DOHH2 (cell line): ENCODE measurements around the gene ZNF774.

Source experiments
- CTCF ChIP-seq: fragments of 200-600 bp; sonication (generic); IDR thresholded peaks from one replicate; pipeline ENCODE4 v1.5.1; 2014; ENCODE audit warnings: antibody characterized with exemption, mild to moderate bottlenecking, low read depth, low read length; ENCODE audit not compliant: poor library complexity, severe bottlenecking
- EZH2phosphoT487 ChIP-seq: fragments of 200-600 bp; sonication (generic); IDR thresholded peaks from 2 replicates; pipeline ENCODE4 v1.6.1; 2017; ENCODE audit warnings: borderline replicate concordance, mild to moderate bottlenecking, antibody characterized with exemption, low read length, moderate library complexity, mixed read lengths

- TF ChIP-seq CTCF (no peak), EZH2phosphoT487 (no peak)
These were observed 12.2 kb downstream of the ZNF774 start for GRCh38 chr15:90364251-90364650.
